DND-41 (cell line): ENCODE results near the gene HTT.

Source experiments
- CTCF ChIP-seq: IDR thresholded peaks from 2 replicates; pipeline ENCODE4 v1.5.1; 2012; ENCODE audit warnings: borderline replicate concordance, low read length, moderate library complexity, mild to moderate bottlenecking; ENCODE audit not compliant: poor library complexity, severe bottlenecking; ENCODE audit errors: extremely low read depth
- EZH2 ChIP-seq: IDR thresholded peaks from 3 replicates; pipeline ENCODE4 v1.6.1; 2012; ENCODE audit warnings: borderline replicate concordance, low read depth, mild to moderate bottlenecking, moderate library complexity, low read length, inconsistent platforms; ENCODE audit not compliant: severe bottlenecking

DNA sequence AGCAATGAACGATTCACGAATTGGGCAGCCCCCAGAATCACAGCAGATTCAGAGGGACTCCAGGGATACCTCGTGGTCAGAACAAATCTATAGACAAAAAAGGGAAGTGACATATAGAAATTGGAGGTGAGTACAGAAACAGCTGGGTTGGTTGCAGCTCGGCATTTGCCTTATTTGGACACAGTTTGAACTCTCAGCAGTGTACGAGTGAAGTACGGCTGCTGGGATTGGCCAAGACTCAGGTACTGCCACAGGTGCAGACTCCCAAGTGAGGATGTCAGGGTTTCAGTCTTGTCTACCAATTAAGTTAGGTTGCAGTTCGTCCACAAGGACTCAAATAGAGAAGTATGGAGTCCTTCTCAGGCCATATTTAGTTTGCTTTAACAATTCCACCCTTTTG, 28.3 kb upstream of the HTT start:
- no peak for TF ChIP-seq CTCF
- TF ChIP-seq EZH2 = no peak
